Fibroblast of pulmonary artery (primary cell): ENCODE measurements around the gene CLCN2.

ENCODE experiments used
- DNase-seq: peaks from one replicate; pipeline ENCODE4 v3.0.0-alpha.2; 2010; ENCODE audit warnings: low read depth
- H3K4me3 ChIP-seq: replicated peaks from 2 replicates; pipeline ENCODE4 v1.5.1; 2011; ENCODE audit warnings: low read depth, mild to moderate bottlenecking, control low read depth, low read length, moderate library complexity
- TF ChIP-seq, protein P1 (sequence below): IDR thresholded peaks from 2 replicates; pipeline ENCODE4 v1.5.1; 2011; ENCODE audit warnings: mild to moderate bottlenecking, control low read depth, low read length, inconsistent platforms; ENCODE audit errors: missing control alignments

Gene CLCN2

DNA sequence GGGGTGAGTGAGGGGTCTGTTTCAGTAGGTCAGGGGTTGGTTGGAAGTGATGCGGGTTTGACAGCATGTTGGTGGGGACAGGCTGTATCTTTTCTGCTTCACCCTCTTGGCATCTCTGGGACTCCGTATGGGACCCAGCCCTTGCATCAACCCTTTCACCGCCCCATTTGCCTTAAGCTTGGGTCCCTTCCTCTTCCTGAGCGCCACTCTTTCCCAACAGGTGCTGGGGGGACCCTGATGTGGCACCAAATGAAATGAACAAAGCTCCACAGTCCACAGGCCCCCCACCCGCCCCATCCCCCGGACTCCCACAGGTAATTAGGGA, 45.9 kb downstream of the CLCN2 start:
- TF ChIP-seq, protein P1, sequence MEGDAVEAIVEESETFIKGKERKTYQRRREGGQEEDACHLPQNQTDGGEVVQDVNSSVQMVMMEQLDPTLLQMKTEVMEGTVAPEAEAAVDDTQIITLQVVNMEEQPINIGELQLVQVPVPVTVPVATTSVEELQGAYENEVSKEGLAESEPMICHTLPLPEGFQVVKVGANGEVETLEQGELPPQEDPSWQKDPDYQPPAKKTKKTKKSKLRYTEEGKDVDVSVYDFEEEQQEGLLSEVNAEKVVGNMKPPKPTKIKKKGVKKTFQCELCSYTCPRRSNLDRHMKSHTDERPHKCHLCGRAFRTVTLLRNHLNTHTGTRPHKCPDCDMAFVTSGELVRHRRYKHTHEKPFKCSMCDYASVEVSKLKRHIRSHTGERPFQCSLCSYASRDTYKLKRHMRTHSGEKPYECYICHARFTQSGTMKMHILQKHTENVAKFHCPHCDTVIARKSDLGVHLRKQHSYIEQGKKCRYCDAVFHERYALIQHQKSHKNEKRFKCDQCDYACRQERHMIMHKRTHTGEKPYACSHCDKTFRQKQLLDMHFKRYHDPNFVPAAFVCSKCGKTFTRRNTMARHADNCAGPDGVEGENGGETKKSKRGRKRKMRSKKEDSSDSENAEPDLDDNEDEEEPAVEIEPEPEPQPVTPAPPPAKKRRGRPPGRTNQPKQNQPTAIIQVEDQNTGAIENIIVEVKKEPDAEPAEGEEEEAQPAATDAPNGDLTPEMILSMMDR = no peak
- H3K4me3 ChIP-seq = peak overlapping the region; percentile 92
- no peak for DNase-seq

DNA sequence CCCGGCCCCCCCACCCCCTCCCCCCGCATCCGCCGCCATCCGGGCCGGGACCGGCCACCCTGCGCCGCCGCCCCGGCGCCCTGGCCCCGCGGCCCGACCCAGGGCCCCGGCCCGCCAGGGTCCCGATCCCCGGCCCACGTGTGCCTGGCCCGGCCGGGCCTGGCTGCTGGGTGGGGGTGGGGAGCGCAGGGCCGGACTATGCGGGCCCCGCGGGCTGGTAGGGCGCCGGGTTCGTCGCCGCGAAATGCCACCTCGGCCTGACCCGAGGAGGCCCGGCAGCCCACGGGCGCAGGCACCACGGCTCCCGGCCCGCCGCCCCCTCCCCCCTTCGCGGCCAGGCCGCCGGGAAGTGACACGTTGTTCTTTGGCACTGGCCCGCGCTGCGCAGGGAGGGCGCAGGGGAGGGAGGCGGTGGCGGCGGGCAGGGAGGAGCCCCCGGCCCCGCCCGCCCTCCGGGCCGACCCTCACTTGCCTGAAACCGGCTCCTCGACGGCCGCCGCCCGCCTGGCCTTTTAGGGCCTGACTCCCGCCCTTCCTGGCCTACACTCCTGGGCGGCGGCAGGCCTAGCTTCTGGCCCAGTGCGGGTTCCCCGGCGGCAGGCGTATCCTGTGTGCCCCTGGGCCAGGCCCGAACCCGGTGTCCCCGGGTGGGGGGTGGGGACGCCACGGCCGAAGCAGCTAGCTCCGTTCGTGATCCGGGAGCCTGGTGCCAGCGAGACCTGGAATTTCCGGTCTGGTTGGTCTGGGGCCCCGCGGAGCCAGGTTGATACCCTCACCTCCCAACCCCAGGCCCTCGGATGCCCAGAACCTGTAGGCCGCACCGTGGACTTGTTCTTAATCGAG, 46.5 kb downstream of the CLCN2 start:
- TF ChIP-seq, protein P1 = no peak
- peak; percentile 84 for DNase-seq
- peak overlapping the region; percentile 92 for H3K4me3 ChIP-seq

DNA sequence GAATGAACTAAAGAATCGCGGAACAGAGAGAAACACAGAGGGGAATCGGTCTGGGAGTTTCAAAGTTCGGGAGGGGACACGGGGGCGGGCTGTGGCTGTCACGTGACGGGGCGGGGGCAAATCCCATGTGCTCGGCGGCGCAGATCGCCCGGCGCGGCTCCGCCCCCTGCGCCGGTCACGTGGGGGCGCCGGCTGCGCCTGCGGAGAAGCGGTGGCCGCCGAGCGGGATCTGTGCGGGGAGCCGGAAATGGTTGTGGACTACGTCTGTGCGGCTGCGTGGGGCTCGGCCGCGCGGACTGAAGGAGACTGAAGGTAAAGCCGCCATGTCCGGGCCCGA, 47.1 kb downstream of the CLCN2 start, which contains the start of gene EIF4G1:
TSS of gene EIF4G1 (plus strand) at position 244 of the 337 bp plus-strand sequence. CDS start 1,191 bp downstream, outside the sequence.
- TF ChIP-seq, protein P1 = no peak
- peak; percentile 96 for DNase-seq
- peak within 1 kb of the TSS; percentile 92 for H3K4me3 ChIP-seq

DNA sequence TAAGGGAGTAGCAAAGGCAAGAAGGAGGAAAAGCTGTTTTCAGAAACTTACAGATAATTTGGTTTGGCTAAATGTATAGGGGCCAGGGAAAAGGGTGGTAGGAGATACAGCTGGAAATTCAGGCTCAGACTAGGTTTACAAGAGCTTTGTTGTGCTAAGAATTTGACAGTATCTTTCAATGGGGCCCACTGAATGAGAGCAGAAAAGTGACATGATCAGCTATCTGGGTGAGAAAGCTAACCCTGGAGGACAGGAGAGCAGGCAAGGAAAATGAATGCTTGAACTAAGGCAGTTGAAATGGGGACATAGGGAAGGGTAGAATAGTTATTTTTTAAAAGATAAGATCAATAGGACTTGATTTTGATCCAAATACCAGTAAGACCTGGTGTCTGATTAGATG, 49.8 kb downstream of the CLCN2 start:
- no peak for DNase-seq
- H3K4me3 ChIP-seq = no peak overlapping the region
- TF ChIP-seq, protein P1 = no peak

DNA sequence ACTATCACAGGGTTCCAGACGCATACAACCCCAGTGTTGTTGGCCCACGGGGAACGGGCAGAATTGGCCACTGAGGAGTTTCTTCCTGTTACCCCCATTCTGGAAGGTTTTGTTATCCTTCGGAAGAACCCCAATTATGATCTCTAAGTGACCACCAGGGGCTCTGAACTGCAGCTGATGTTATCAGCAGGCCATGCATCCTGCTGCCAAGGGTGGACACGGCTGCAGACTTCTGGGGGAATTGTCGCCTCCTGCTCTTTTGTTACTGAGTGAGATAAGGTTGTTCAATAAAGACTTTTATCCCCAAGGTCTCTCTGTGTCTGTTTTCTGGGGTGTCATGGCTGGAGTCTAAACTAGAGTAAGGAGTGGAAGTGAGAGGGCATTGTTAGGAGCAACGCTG, 52.7 kb downstream of the CLCN2 start:
- H3K4me3 ChIP-seq = no peak overlapping the region
- no peak for DNase-seq
- TF ChIP-seq, protein P1 = no peak

DNA sequence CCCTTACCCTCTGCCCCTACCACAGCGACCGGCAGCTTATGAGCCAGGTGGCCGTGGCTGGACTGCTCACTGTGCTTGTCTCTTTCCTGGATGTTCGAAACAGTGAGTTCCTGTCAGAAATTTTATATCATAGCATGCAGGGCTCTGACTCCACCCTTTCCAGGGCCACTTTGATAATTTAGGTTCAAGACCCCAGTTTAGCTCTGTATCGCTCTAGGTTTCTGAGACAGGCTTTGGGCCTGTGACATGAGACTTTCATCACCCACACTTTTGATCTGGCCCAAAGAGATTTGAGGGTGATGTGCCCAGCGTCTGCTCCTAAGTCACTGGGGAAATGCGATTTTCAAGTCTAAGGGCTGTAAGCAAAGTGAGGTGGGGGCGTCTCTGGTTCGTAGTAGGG, 53.5 kb downstream of the CLCN2 start:
- TF ChIP-seq, protein P1 = no peak
- no peak for DNase-seq
- no peak overlapping the region for H3K4me3 ChIP-seq
